Esophagus squamous epithelium (tissue), 5 donors: ENCODE results near the gene SMIM36. TPM values are rescaled to one million over a fixed set of nuclear protein-coding genes. Genes with fewer than 3 reads are reported as not detected.
A peak's percentile ranks its signal among the peaks of the same experiment; 100 is the strongest.
"Not testable (repeated sequence)": the region's sequence is repeated elsewhere in the genome, so short reads cannot be mapped to it uniquely, and the experiment has no call there.

Experiments used
- DNase-seq: peaks from one replicate; lab custom pipeline; 2025; lab: John Stamatoyannopoulos, UW
- H3K27ac ChIP-seq, 4 donors: fragments of 200-600 bp; sonication (generic); one replicate each; pipeline ENCODE4 v1.5.1; 2016 to 2019; ENCODE audit warnings: mild to moderate bottlenecking in 1 of 4
- H3K27me3 ChIP-seq, 4 donors: fragments of 200-600 bp; sonication (generic); 1 replicate in 3 of 4; 2 replicates in 1 of 4; pipeline versions ENCODE4 v1.5.1 to v1.6.0; 2017 to 2021; ENCODE audit warnings: antibody characterized with exemption in 1 of 4
- H3K36me3 ChIP-seq, 3 donors: fragments of 200-600 bp; sonication (generic); one replicate each; pipeline ENCODE4 v1.5.1; 2016 to 2019
- H3K4me1 ChIP-seq, 3 donors: fragments of 200-600 bp; sonication (generic); one replicate each; pipeline ENCODE4 v1.5.1; 2017 to 2019
- H3K4me3 ChIP-seq, 4 donors: fragments of 200-600 bp; sonication (generic); 1 replicate in 3 of 4; 2 replicates in 1 of 4; pipeline ENCODE4 v1.5.1; 2016 to 2019; ENCODE audit warnings: mild to moderate bottlenecking in 2 of 4, moderate library complexity in 1 of 4
- H3K9me3 ChIP-seq, 3 donors: fragments of 200-600 bp; sonication (generic); one replicate each; pipeline ENCODE4 v1.5.1; 2016 to 2019
- CTCF ChIP-seq, 6 experiments: fragments of 450-650 bp in 4 of 6; fragments of 200-600 bp in 2 of 6; sonication (generic) in 2 of 6; IDR thresholded peaks; one replicate each; pipeline ENCODE4 v1.5.1; 2016 to 2019; ENCODE audit warnings: antibody characterized with exemption in 6 of 6, mild to moderate bottlenecking in 4 of 6, moderate library complexity in 4 of 6
- POLR2A ChIP-seq, 4 donors: fragments of 450-650 bp; IDR thresholded peaks; one replicate each; pipeline ENCODE4 v1.6.1; 2017; ENCODE audit warnings: antibody characterized with exemption in 4 of 4, mild to moderate bottlenecking in 4 of 4, moderate library complexity in 3 of 4
- WGBS, 2 donors: methylation state at CpG; one replicate each; pipeline ENCODE4 v1.1.5; 2018; 5-methylcytosine and 5-hydroxymethylcytosine counted together
- intact Hi-C: fragments of 100-400 bp; cut with DNase I; formaldehyde crosslinking; loops from one replicate; pipeline ENCODE4 v1.15.0; 2022
- total RNA-seq, 4 donors: library from RNA; depleted of rRNA; stranded (reverse); fragments of >200 nt; gene quantifications; one replicate each; pipeline ENCODE4 v1.1.0, GENCODE V29; 2016
- donor health status: DM: yes; HTN: yes; CAD: no.

The SMIM36 gene
- total RNA-seq, 4 donors from 2014 or later, result not detected

DNA sequence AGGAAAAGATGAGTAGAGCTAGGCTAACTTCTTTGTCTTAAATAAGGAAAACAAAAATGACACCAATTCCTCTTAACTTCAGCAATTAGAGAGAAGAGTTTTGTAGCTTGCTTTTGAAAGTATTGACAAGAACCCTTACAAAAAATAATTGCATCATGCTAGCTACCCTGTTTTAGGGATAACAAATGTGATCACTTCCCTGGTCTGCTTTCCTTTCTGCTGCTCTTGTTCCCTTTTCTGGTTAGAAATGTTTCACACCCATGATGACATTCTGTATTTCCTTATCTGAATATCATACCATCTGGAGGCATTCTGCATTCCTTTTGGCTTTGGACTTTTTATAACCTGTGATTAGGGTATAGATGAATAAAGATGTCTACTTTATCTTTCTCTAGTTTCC is 9.9 kb upstream of the SMIM36 start:
- no peak overlapping the region for H3K4me3 ChIP-seq
- H3K27ac ChIP-seq, result no peak overlapping the region
- intact Hi-C loops, result no loop called here
- TF ChIP-seq POLR2A (IDR thresholded peaks at IDR 0.05), result no peak
- TF ChIP-seq CTCF (IDR thresholded peaks at IDR 0.05), result no peak
- peaks cover 0 to 5% (median 0%) of the 10 kb centered on the region in 4 donors for H3K27me3 ChIP-seq
- no peak for DNase-seq
- H3K9me3 ChIP-seq, result no peaks in the 10 kb centered on the region
- no peaks in the 10 kb centered on the region for H3K4me1 ChIP-seq
- H3K36me3 ChIP-seq, result no peaks in the 10 kb centered on the region

DNA sequence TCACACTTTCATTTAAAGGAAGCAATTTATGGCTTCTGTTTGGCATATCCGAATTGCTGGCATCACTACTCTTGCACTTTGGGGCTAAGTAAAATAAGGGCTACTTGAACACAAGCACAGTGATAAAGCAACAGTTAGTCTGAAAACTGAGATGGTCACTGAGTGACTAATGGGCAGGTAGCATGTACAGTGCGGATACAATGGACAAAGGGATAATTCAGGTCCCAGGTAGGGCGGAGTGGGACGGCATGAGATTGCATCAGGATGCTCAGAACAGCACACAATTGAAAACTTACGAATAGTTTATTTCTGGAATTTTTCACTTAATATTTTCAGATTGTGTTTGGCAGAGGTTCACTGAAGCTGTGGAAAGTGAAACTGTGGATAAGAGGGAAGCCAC is 9.2 kb upstream of the SMIM36 start:
- intact Hi-C loops, result no loop called here
- Histone ChIP-seq H3K9me3 (no peaks in the 10 kb centered on the region), H3K4me3 (no peak overlapping the region), H3K4me1 (no peaks in the 10 kb centered on the region), H3K27me3 (peaks cover 0 to 5% (median 0%) of the 10 kb centered on the region in 4 donors), H3K36me3 (no peaks in the 10 kb centered on the region), H3K27ac (no peak overlapping the region)
- WGBS, 2 donors, result 79 to 84% methylated on average over 5 of the region's 5 CpGs
- TF ChIP-seq CTCF (IDR thresholded peaks at IDR 0.05) (no peak), POLR2A (IDR thresholded peaks at IDR 0.05) (no peak)
- no peak for DNase-seq

GRCh38 chr17:55518510-55518909 is 7.3 kb upstream of the SMIM36 start:
- peaks cover 0 to 8% (median 6%) of the 10 kb centered on the region in 3 donors for H3K4me1 ChIP-seq
- H3K9me3 ChIP-seq, result no peaks in the 10 kb centered on the region
- 66 to 77% methylated on average over 5 of the region's 5 CpGs for WGBS, 2 donors
- no peaks in the 10 kb centered on the region for H3K36me3 ChIP-seq
- intact Hi-C loops, result loop anchor here (10.0 kb wide), 2 partner anchors 164 to 534 kb away; no protein-coding TSS in a partner anchor
- TF ChIP-seq POLR2A (IDR thresholded peaks at IDR 0.05) (no peak), CTCF (IDR thresholded peaks at IDR 0.05) (no peak)
- no peak overlapping the region for H3K27ac ChIP-seq
- peaks cover 0 to 5% (median 0%) of the 10 kb centered on the region in 4 donors for H3K27me3 ChIP-seq
- no peak for DNase-seq
- no peak overlapping the region for H3K4me3 ChIP-seq

GRCh38 chr17:55513885-55514590 is 2.8 kb upstream of the SMIM36 start:
- H3K9me3 ChIP-seq, result no peaks in the 10 kb centered on the region
- no peak overlapping the region for H3K27ac ChIP-seq
- intact Hi-C loops, result loop anchor here (10.0 kb wide), 2 partner anchors 159 to 529 kb away; no protein-coding TSS in a partner anchor
- peaks cover 0 to 8% (median 6%) of the 10 kb centered on the region in 3 donors for H3K4me1 ChIP-seq
- TF ChIP-seq CTCF (IDR thresholded peaks at IDR 0.05), result peak; percentile 70 to 97 (median 88)
- no peak for TF ChIP-seq POLR2A (IDR thresholded peaks at IDR 0.05)
- no peak for DNase-seq
- H3K4me3 ChIP-seq, result no peak overlapping the region
- H3K27me3 ChIP-seq, result no peaks in the 10 kb centered on the region
- 4 to 5% methylated on average over 5 of the region's 5 CpGs for WGBS, 2 donors
- H3K36me3 ChIP-seq, result no peaks in the 10 kb centered on the region

- H3K4me1 ChIP-seq, H3K27me3 ChIP-seq, intact Hi-C loops, H3K4me3 ChIP-seq, H3K27ac ChIP-seq, H3K9me3 ChIP-seq, H3K36me3 ChIP-seq, DNase-seq: not testable (repeated sequence)
- WGBS, 2 donors, result 89 to 94% methylated on average over 7 of the region's 7 CpGs
Observed at GRCh38 chr17:55507669-55508068, 3.6 kb downstream of the SMIM36 start.

GRCh38 chr17:55501626-55502025 is 9.6 kb downstream of the SMIM36 start:
- H3K9me3 ChIP-seq, H3K36me3 ChIP-seq, H3K27ac ChIP-seq, H3K4me1 ChIP-seq, H3K4me3 ChIP-seq, DNase-seq, intact Hi-C loops, H3K27me3 ChIP-seq: not testable (repeated sequence)
- 88 to 93% methylated on average over 9 to 13 of the region's 23 CpGs for WGBS, 2 donors
